Stimulated activated CD8-positive, alpha-beta memory T cell treated with anti-CD3 and anti-CD28 coated beads, Interleukin-12 subunit alpha, Interleukin-12 subunit beta, amount 100 ng/mL, for 24 hours (primary cell): ENCODE data around the gene MARCHF11.

Experiments
- DNase-seq: peaks from one replicate; pipeline ENCODE4 v3.0.0-alpha.2; 2020; ENCODE audit errors: extremely low read depth

The MARCHF11 gene

GRCh38 chr5:16134204-16134603 lies 45.4 kb downstream of the MARCHF11 start:
- DNase-seq = no peak

GRCh38 chr5:16131878-16132277 lies 47.7 kb downstream of the MARCHF11 start:
- no peak for DNase-seq

GRCh38 chr5:16128944-16129343 lies 50.6 kb downstream of the MARCHF11 start:
- no peak for DNase-seq

GRCh38 chr5:16127865-16128544 lies 51.6 kb downstream of the MARCHF11 start:
- DNase-seq = no peak

- no peak for DNase-seq
Observed at GRCh38 chr5:16120579-16120978, 59.0 kb downstream of the MARCHF11 start.

DNA sequence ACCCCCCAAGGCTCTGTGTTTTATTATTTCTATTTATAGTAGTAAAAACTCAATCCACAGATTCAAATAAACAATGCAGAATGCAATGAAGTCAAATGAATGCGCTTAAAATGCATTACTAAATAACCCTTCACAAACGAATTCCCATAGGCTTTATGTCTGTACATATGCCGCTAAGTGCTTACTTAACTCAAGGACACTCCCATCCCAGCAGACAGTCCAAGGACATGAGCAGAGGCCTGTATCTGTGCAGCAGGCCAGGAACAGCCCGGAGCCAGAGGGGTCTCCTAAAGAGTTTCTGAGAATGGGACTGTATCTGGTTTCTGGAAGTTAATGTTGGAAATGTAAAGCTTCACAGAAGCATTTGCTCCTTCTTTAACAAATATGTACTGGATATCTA lies 59.8 kb downstream of the MARCHF11 start:
- no peak for DNase-seq

DNA sequence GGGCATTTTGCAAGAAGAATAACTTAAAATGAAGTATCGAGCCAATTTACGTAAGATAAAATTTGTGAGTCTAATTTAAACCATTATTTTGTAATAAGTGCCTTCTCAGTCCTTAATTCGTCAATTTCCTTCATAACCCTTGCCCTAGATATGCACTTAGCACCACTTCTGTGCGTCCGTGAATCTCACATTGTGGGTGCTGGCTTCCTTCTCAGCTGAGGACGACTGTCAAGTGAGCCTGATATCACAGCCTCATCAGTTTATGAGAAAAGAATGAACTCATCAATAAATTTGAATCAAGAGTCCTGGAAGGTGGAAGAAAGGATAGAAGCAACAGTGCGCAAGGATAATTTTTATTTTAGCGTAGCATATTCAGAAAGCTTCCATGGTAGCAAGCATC lies 64.5 kb downstream of the MARCHF11 start:
- no peak for DNase-seq

- no peak for DNase-seq
Observed at GRCh38 chr5:16108418-16108817, 71.2 kb downstream of the MARCHF11 start.

GRCh38 chr5:16104961-16105360 lies 74.6 kb downstream of the MARCHF11 start:
- no peak for DNase-seq

- no peak for DNase-seq
Observed at GRCh38 chr5:16095612-16096011, 84.0 kb downstream of the MARCHF11 start.

DNA sequence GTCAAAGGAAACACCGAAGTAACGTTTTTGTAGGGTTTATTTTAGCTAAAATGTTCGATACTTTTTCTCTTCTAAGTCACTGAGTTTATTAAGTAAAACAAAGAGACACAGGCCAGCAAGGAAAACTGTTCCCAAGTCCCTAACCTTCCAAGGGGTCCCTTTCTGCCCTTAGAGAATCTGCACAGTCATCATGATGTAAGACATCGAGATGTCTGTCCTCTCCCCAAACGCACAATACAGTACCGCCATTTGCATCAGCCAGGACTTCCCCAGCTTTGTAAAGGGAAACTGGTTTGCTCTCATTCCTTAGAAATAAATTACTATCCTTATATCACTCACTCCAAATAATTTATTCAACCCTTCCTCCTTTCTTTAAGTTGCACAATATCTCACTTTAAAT lies 89.3 kb downstream of the MARCHF11 start:
- no peak for DNase-seq

DNA sequence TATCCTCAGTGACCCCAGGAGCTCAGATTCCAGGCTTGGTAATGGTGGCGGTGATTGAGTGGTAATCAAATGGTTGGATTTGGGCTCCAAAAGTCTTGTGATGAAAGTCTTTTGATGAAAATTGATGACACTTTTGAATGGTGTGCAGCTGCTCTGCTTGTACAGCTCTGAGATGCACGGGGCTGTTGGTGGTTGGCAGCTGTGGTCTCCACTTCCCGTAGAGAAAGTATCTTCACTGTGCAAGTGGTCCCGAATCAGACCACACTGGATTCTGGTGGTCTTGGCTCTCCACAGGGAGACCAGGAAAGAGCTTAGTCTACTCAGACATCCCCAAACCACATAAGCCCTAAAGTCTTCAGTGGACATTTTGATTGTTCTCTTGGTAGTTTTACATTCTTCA lies 96.6 kb downstream of the MARCHF11 start:
- DNase-seq = no peak

GRCh38 chr5:16082053-16082452 lies 97.5 kb downstream of the MARCHF11 start:
- DNase-seq = no peak

GRCh38 chr5:16081376-16081955 lies 98.1 kb downstream of the MARCHF11 start:
- no peak for DNase-seq

- no peak for DNase-seq
Observed at GRCh38 chr5:16076657-16077056, 102.9 kb downstream of the MARCHF11 start.

- no peak for DNase-seq
Observed at GRCh38 chr5:16074358-16074757, 105.2 kb downstream of the MARCHF11 start.

- no peak for DNase-seq
Observed at GRCh38 chr5:16072616-16073015, 107.0 kb downstream of the MARCHF11 start.

GRCh38 chr5:16067415-16067814 lies 112.2 kb downstream of the MARCHF11 start:
- no peak for DNase-seq

GRCh38 chr5:16066810-16067209 lies 112.8 kb downstream of the MARCHF11 start:
- no peak for DNase-seq

DNA sequence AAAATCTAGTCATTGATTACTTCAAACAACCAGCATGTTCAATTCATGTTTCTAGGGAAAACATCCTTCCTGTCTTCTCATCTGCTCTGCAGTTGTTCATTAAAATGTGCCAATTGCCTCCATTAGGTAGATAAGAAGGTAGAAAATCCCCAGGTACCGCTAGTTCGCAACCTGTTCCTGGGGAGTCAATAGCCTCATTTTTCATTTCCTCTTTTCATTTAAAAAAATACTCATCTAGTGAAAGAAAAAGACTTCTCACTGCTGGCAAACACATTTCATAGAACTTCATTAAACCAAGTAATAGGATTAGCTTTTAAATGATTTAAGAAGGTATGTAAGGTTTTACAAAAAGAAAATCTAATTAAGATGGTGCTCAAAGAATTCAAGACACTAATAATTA lies 113.3 kb downstream of the MARCHF11 start:
- DNase-seq = no peak

DNA sequence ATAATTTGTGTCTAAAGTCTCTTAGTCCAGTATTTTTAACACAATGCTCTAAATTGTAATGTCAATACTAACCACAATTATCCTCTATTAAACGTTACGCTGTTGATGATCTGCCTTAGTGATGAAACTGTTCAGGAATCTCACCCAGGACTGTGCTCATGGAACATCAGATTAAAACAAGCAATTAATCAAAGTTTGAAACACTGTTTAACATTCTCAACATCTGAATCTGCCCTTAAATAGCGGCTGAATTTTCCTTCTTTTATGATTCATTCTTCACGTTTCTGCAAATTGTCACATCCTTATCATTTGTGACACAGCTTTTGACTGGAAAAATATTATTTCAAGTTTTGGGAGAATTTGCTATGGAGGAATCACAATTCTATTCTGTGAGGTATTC lies 113.8 kb downstream of the MARCHF11 start:
- no peak for DNase-seq

DNA sequence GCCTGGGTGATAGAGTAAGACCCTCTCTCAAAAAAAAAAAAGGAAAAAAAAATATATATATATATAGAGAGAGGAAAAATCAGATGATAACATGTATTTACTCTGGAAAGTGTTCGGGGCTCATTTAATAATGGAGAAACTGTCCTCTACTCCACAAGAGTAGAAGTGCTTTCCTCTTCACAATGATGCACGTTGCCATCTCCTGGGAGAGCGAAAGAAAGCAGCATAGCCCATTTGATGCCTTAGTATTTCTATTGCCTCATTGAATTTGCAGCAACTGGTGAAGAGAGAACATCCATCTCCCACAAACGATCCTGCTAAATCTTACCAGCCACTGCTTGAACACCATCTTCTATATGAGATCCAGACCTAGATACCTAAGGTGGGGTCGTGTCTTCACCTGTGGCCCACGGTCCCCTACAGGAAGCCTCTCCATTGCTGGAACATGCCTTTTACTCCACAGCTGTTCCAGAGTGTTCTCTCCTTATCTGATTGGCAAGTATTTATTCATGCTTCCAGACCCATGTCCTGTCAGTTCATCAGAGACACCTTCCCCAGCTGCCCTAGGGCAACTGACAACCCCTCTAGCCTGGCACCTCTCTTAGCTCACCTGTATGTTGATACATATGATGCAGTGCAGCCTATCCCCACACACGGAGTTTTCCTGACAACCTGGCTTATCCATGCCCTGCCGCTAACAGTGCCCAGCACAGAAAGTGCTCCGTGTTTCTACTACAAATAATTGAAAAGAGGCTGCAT lies 115.3 kb downstream of the MARCHF11 start:
- no peak for DNase-seq

- DNase-seq = no peak
Observed at GRCh38 chr5:16061163-16061562, 118.4 kb downstream of the MARCHF11 start.
